ENCODE measurements around the gene PAN2.
"Not testable (repeated sequence)": the region's sequence is repeated elsewhere in the genome, so short reads cannot be mapped to it uniquely, and the experiment has no call there.

GRCh38 chr12:56272468-56272867, 61.3 kb downstream of the PAN2 start:
- TF ChIP-seq CTCF (IDR thresholded peaks at IDR 0.05); POLR2A (IDR thresholded peaks at IDR 0.05; ENCODE audit: low read depth); EP300 (IDR thresholded peaks at IDR 0.05); POLR2AphosphoS5 (IDR thresholded peaks at IDR 0.05): not testable (repeated sequence)

All from esophagus muscularis mucosa (tissue), 4 donors.